Gastrocnemius medialis (tissue), 4 donors: ENCODE measurements around the gene RALGAPA2. TPM values are rescaled to one million over a fixed set of nuclear protein-coding genes. Genes with fewer than 3 reads are reported as not detected.

ENCODE experiments used
- ATAC-seq, 2 donors: fragments of 150-250 bp; one replicate each; pipeline ENCODE4 v1.9.1; 2016
- DNase-seq, 2 donors: peaks; one replicate each; pipeline ENCODE4 v3.0.0-alpha.2; 2019
- H3K27ac ChIP-seq, 4 donors: fragments of 200-600 bp; sonication (generic); 1 replicate in 1 of 4; 2 replicates in 3 of 4; pipeline ENCODE4 v1.5.1; 2016 to 2018; ENCODE audit warnings: mild to moderate bottlenecking in 2 of 4, moderate library complexity in 1 of 4
- H3K27me3 ChIP-seq, 3 donors: fragments of 200-600 bp; sonication (generic) in 2 of 3; 1 replicate in 1 of 3; 2 replicates in 2 of 3; pipeline versions ENCODE4 v1.5.1 to v1.6.0; 2016 to 2019; ENCODE audit warnings: mild to moderate bottlenecking in 1 of 3, moderate library complexity in 1 of 3
- H3K36me3 ChIP-seq, 2 donors: fragments of 200-600 bp; sonication (generic) in 1 of 2; one replicate each; pipeline ENCODE4 v1.5.1; 2017 to 2018
- H3K4me1 ChIP-seq, 2 donors: fragments of 200-600 bp; sonication (generic) in 1 of 2; one replicate each; pipeline ENCODE4 v1.5.1; 2016 to 2017; ENCODE audit warnings: mild to moderate bottlenecking in 2 of 2
- H3K4me3 ChIP-seq, 4 donors: fragments of 200-600 bp; sonication (generic) in 3 of 4; 1 replicate in 1 of 4; 2 replicates in 3 of 4; pipeline ENCODE4 v1.5.1; 2016 to 2019; ENCODE audit warnings: mild to moderate bottlenecking in 2 of 4
- H3K9me3 ChIP-seq, 3 donors: fragments of 200-600 bp; sonication (generic) in 2 of 3; 1 replicate in 1 of 3; 2 replicates in 2 of 3; pipeline ENCODE4 v1.5.1; 2016 to 2019
- POLR2A ChIP-seq, 2 donors: fragments of 450-650 bp; IDR thresholded peaks; one replicate each; pipeline ENCODE4 v1.6.1; 2017; ENCODE audit warnings: antibody characterized with exemption in 2 of 2, mild to moderate bottlenecking in 2 of 2, moderate library complexity in 2 of 2
- in situ Hi-C, 4 donors: fragments of 200-750 bp; cut with MboI; loops; one replicate each; pipeline versions ENCODE4 v1.15.0 to v1.8.0; 2017; ENCODE audit warnings: low sequenced_read_pairs in 4 of 4
- intact Hi-C: fragments of 100-400 bp; cut with DNase I; formaldehyde crosslinking; loops from one replicate; pipeline ENCODE4 v1.15.1; 2023; ENCODE audit warnings: low total_unique reads
- total RNA-seq, 4 donors: library from RNA; depleted of rRNA; stranded (reverse); fragments of >200 nt; gene quantifications; one replicate each; pipeline versions ENCODE4 v1.1.0 to v1.2.3, GENCODE V29; 2016
- TF ChIP-seq, protein P1 (sequence below), 5 experiments: fragments of 450-650 bp in 3 of 5; fragments of 200-600 bp in 2 of 5; sonication (generic) in 2 of 5; IDR thresholded peaks in 4 of 5; conservative IDR thresholded peaks in 1 of 5; 1 replicate in 4 of 5; 2 replicates in 1 of 5; pipeline ENCODE4 v1.5.1; 2016 to 2019; ENCODE audit warnings: antibody characterized with exemption in 5 of 5, mild to moderate bottlenecking in 3 of 5, moderate library complexity in 3 of 5

Gene RALGAPA2
- total RNA-seq, 4 donors from 2014 or later: 43.2 to 56.9 (median 52.0) TPM

DNA sequence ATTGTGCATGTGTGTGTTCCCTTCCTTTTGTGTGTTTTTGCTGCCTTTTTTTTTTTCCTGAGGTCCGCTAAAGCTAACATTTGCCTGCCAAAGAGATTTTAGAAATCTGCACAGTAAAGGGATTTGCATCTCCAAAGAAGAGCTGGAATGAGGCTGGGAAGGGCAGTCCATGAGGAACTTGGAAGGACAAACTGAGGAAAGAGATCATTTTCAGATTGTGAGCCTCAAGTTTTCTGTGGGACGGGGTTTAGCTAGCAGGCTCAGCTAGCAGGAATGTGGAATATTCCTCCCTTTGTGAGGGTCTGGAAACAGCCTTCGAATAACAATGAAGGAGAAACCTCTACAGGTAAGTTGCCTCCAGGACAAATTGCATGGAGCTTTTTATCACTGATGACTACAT is 340.8 kb downstream of the RALGAPA2 start:
- Histone ChIP-seq H3K9me3 (no peaks in the 10 kb centered on the region), H3K27ac (no peak overlapping the region), H3K4me1 (peaks cover 3 to 8% of the 10 kb centered on the region in 2 donors), H3K36me3 (no peaks in the 10 kb centered on the region), H3K4me3 (no peak overlapping the region), H3K27me3 (peaks cover 35 to 42% (median 41%) of the 10 kb centered on the region in 3 donors)
- intact Hi-C loops: no loop called here
- ATAC-seq: no peak
- no peak for DNase-seq
- TF ChIP-seq, protein P1, sequence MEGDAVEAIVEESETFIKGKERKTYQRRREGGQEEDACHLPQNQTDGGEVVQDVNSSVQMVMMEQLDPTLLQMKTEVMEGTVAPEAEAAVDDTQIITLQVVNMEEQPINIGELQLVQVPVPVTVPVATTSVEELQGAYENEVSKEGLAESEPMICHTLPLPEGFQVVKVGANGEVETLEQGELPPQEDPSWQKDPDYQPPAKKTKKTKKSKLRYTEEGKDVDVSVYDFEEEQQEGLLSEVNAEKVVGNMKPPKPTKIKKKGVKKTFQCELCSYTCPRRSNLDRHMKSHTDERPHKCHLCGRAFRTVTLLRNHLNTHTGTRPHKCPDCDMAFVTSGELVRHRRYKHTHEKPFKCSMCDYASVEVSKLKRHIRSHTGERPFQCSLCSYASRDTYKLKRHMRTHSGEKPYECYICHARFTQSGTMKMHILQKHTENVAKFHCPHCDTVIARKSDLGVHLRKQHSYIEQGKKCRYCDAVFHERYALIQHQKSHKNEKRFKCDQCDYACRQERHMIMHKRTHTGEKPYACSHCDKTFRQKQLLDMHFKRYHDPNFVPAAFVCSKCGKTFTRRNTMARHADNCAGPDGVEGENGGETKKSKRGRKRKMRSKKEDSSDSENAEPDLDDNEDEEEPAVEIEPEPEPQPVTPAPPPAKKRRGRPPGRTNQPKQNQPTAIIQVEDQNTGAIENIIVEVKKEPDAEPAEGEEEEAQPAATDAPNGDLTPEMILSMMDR (IDR thresholded peaks at IDR 0.05 in 4 of 5, conservative IDR thresholded peaks at IDR 0.05 in 1 of 5): no peak
- TF ChIP-seq POLR2A (IDR thresholded peaks at IDR 0.05): no peak
- in situ Hi-C loops: no loop called here

DNA sequence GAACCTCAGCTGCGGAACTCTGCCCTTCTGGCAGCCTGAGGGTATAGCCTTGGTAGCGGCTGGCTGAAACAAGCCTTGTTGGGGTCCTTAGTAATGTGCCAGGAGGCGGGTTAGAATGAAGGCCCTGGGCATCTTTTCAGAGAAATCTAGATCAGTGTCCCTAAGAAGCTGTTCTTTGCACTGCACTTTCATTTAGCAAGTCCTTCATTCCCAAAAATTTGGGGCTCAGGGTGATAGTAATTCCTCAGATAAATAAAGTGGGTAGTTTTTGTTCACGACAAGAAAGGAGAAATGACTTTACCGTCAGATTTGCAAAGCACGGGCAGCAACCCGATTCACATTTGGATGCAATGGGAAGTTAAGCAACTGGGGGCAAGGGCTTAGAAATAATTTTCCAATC is 341.4 kb downstream of the RALGAPA2 start:
- TF ChIP-seq, protein P1 (IDR thresholded peaks at IDR 0.05 in 4 of 5, conservative IDR thresholded peaks at IDR 0.05 in 1 of 5): no peak
- no peak for TF ChIP-seq POLR2A (IDR thresholded peaks at IDR 0.05)
- Histone ChIP-seq H3K4me3 (no peak overlapping the region), H3K27ac (no peak overlapping the region), H3K9me3 (no peaks in the 10 kb centered on the region), H3K27me3 (peaks cover 39 to 48% (median 47%) of the 10 kb centered on the region in 3 donors), H3K36me3 (no peaks in the 10 kb centered on the region), H3K4me1 (peaks cover 3 to 8% of the 10 kb centered on the region in 2 donors)
- intact Hi-C loops: no loop called here
- no peak for DNase-seq
- no peak for ATAC-seq
- in situ Hi-C loops: no loop called here

DNA sequence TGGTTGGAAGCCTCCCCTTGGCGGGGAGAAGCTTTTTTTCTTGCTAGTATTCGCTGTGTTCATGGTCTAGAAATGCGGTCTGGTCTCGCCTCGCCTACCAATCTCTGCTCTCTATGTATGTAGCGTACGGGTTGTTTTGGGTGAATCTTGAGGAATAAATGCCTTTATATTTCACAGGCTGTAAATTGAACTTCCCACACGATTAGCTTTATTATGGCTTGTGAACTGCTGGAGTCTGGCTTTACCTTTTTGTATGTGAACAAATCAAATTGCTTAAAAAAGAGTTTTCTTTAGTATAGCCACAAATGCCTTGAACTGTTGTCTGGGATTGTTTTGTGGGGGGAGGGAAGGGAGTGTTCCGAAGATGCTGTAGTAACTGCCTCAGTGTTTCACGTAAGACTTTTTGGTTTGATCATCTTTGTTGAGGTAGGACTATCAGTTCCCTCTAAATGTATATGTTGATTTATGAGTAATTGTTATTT is 342.3 kb downstream of the RALGAPA2 start:
- Histone ChIP-seq H3K4me1 (peaks cover 3 to 8% of the 10 kb centered on the region in 2 donors), H3K9me3 (no peaks in the 10 kb centered on the region), H3K4me3 (no peak overlapping the region), H3K36me3 (no peaks in the 10 kb centered on the region), H3K27ac (no peak overlapping the region), H3K27me3 (peaks cover 48 to 57% (median 56%) of the 10 kb centered on the region in 3 donors)
- TF ChIP-seq, protein P1 (IDR thresholded peaks at IDR 0.05 in 4 of 5, conservative IDR thresholded peaks at IDR 0.05 in 1 of 5): no peak
- TF ChIP-seq POLR2A (IDR thresholded peaks at IDR 0.05): no peak
- DNase-seq: no peak
- in situ Hi-C loops: no loop called here
- intact Hi-C loops: no loop called here
- ATAC-seq: no peak

DNA sequence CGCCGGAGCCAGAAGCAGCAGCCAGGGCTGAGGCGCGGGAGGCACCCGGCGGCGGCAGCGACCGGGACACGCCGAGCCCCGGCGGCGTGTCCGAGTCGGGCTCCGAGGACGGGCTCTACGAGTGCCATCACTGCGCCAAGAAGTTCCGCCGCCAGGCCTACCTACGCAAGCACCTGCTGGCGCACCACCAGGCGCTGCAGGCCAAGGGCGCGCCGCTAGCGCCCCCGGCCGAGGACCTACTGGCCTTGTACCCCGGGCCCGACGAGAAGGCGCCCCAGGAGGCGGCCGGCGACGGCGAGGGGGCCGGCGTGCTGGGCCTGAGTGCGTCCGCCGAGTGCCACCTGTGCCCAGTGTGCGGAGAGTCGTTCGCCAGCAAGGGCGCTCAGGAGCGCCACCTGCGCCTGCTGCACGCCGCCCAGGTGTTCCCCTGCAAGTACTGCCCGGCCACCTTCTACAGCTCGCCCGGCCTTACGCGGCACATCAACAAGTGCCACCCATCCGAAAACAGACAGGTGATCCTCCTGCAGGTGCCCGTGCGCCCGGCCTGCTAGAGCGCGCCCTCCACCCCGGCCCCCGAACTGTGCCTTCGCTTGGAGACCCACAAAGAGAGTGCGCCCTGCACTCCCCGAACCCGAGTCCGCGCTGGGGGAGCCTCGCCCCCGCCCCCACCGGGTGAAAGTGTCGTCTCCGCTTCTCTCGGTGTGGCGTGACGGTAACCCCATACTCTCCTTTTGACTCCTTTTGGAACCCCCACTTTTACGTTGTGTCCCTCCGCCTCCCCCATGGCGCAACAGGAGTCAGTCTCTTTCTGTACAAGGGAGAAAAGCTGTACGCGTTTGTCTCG is 343.0 kb downstream of the RALGAPA2 start:
- Histone ChIP-seq H3K27ac (no peak overlapping the region), H3K27me3 (peaks cover 53 to 64% (median 62%) of the 10 kb centered on the region in 3 donors), H3K4me1 (peaks cover 3 to 8% of the 10 kb centered on the region in 2 donors), H3K4me3 (peak overlapping the region; percentile 4 to 44 (median 29)), H3K36me3 (no peaks in the 10 kb centered on the region), H3K9me3 (no peaks in the 10 kb centered on the region)
- no peak for TF ChIP-seq POLR2A (IDR thresholded peaks at IDR 0.05)
- TF ChIP-seq, protein P1 (IDR thresholded peaks at IDR 0.05 in 4 of 5, conservative IDR thresholded peaks at IDR 0.05 in 1 of 5): no peak
- no peak for ATAC-seq
- no peak for DNase-seq
- intact Hi-C loops: no loop called here
- in situ Hi-C loops: no loop called here
